GM12891 (cell line): ENCODE measurements around the gene SNF8.

Source experiments
- POLR2A ChIP-seq: IDR thresholded peaks from 2 replicates; pipeline ENCODE4 v1.6.1; 2011; ENCODE audit warnings: low read depth, low read length, control low read depth
- POLR2AphosphoS5 ChIP-seq: IDR thresholded peaks from 2 replicates; pipeline ENCODE4 v1.6.1; 2011; ENCODE audit warnings: low read depth, low read length, control low read depth
- POU2F2 ChIP-seq: IDR thresholded peaks from 2 replicates; pipeline ENCODE4 v1.6.1; 2011; ENCODE audit warnings: low read depth, mild to moderate bottlenecking, control low read depth, low read length, moderate library complexity
- SPI1 ChIP-seq: IDR thresholded peaks from 2 replicates; pipeline ENCODE4 v1.6.1; 2011; ENCODE audit warnings: low read depth, low read length, control low read depth
- TAF1 ChIP-seq: IDR thresholded peaks from 2 replicates; pipeline ENCODE4 v1.6.1; 2011; ENCODE audit warnings: low read depth, low read length, control low read depth

GRCh38 chr17:48915459-48916282, 29.0 kb downstream of the SNF8 start:
- TF ChIP-seq POLR2A (no peak), POLR2AphosphoS5 (no peak), TAF1 (no peak), SPI1 (no peak), POU2F2 (no peak)
